B cell (primary cell): Measurements from ENCODE around the gene NLRP10. TPM values are rescaled to one million over a fixed set of nuclear protein-coding genes. Genes with fewer than 3 reads are reported as not detected.

Experiments used
- ATAC-seq: fragments of 200-7000 bp; cut with Tn5 transposase; one replicate; pipeline ENCODE4 v1.10.0; 2021; ENCODE audit warnings: low read depth, mild to moderate bottlenecking, moderate number of reproducible peaks, moderate library complexity
- CTCF ChIA-PET: fragments of 350-600 bp; sonication (Branson Sonifier 250); formaldehyde crosslinking; loops from one replicate; lab custom pipeline; 2021; ENCODE audit warnings: antibody characterized with exemption, inconsistent platforms; lab: Charles Lee
- POLR2A ChIA-PET: fragments of 350-600 bp; sonication (Branson Sonifier 250); formaldehyde crosslinking; loops from one replicate; lab custom pipeline; 2021; ENCODE audit warnings: antibody characterized with exemption; lab: Charles Lee
- DNase-seq: peaks from one replicate; pipeline ENCODE4 v3.0.0; 2013
- H2AFZ ChIP-seq: 2 replicates; pipeline ENCODE4 v1.6.1; 2012; ENCODE audit warnings: mild to moderate bottlenecking, low read depth, low read length; ENCODE audit not compliant: insufficient read depth, poor library complexity, severe bottlenecking
- H3K27ac ChIP-seq, 2 donors: 1 replicate in 1 of 2; 2 replicates in 1 of 2; pipeline ENCODE4 v1.5.1; 2012 to 2013; ENCODE audit warnings: low read length in 2 of 2, mild to moderate bottlenecking in 2 of 2, moderate library complexity in 1 of 2
- H3K27me3 ChIP-seq, 4 experiments: fragments of 200-600 bp in 1 of 4; sonication (generic) in 1 of 4; replicated peaks in 1 of 4; 1 replicate in 2 of 4; 2 replicates in 2 of 4; pipeline versions ENCODE4 v1.6.1 to v1.7.0; 2013 to 2016; ENCODE audit warnings: low read length in 3 of 4, mild to moderate bottlenecking in 2 of 4, mixed read lengths in 1 of 4, moderate library complexity in 1 of 4; ENCODE audit not compliant: insufficient read depth in 4 of 4, control insufficient read depth in 3 of 4; ENCODE audit errors: control extremely low read depth in 1 of 4
- H3K36me3 ChIP-seq, 2 experiments: replicated peaks in 1 of 2; 1 replicate in 1 of 2; 2 replicates in 1 of 2; pipeline versions ENCODE4 v1.6.1 to v1.7.1; 2013; ENCODE audit warnings: low read length in 1 of 2; ENCODE audit not compliant: insufficient read depth in 2 of 2, control insufficient read depth in 1 of 2; ENCODE audit errors: control extremely low read depth in 1 of 2, extremely low read depth in 1 of 2
- H3K4me1 ChIP-seq, 2 donors: fragments of 200-600 bp in 1 of 2; sonication (generic) in 1 of 2; 1 replicate in 1 of 2; 2 replicates in 1 of 2; pipeline versions ENCODE4 v1.5.1 to v1.6.1; 2013 to 2017; ENCODE audit warnings: low read length in 2 of 2; ENCODE audit not compliant: control insufficient read depth in 2 of 2, insufficient read depth in 2 of 2
- H3K4me2 ChIP-seq: replicated peaks from 2 replicates; pipeline ENCODE3; 2012; ENCODE audit warnings: mild to moderate bottlenecking, low read depth, low read length; ENCODE audit not compliant: poor library complexity, severe bottlenecking
- H3K4me3 ChIP-seq, 5 experiments: fragments of 200-600 bp in 1 of 5; sonication (generic) in 1 of 5; 1 replicate in 3 of 5; 2 replicates in 2 of 5; pipeline versions ENCODE4 v1.5.1 to v1.7.0; 2011 to 2016; ENCODE audit warnings: low read length in 4 of 5, mild to moderate bottlenecking in 4 of 5, low read depth in 2 of 5, control low read depth in 1 of 5, moderate library complexity in 1 of 5; ENCODE audit not compliant: insufficient read depth in 1 of 5; ENCODE audit errors: control extremely low read depth in 1 of 5, extremely low read depth in 1 of 5
- H3K79me2 ChIP-seq: fragments of 200-600 bp; sonication (generic); one replicate; pipeline ENCODE4 v1.6.0; 2016; ENCODE audit warnings: low read length; ENCODE audit not compliant: control insufficient read depth, insufficient read depth
- H3K9ac ChIP-seq: fragments of 200-600 bp; sonication (generic); 2 replicates; pipeline ENCODE4 v1.6.1; 2017; ENCODE audit warnings: mild to moderate bottlenecking, low read length, moderate library complexity
- H3K9me3 ChIP-seq, 3 donors: one replicate each; pipeline versions ENCODE4 v1.6.1 to v1.7.1; 2013; ENCODE audit warnings: low read length in 2 of 3; ENCODE audit not compliant: control insufficient read depth in 2 of 3, insufficient read depth in 1 of 3; ENCODE audit errors: control extremely low read depth in 1 of 3
- H4K20me1 ChIP-seq: 2 replicates; pipeline ENCODE4 v1.6.0; 2012; ENCODE audit warnings: mild to moderate bottlenecking, low read length; ENCODE audit not compliant: insufficient read depth, control insufficient read depth, poor library complexity, severe bottlenecking
- H3K27ac Mint-ChIP-seq: one replicate; pipeline ENCODE4 v1.8.0; 2021; ENCODE audit warnings: mixed read lengths
- H3K27me3 Mint-ChIP-seq: one replicate; pipeline ENCODE4 v1.8.0; 2021; ENCODE audit warnings: mixed read lengths
- H3K4me1 Mint-ChIP-seq: one replicate; pipeline ENCODE4 v1.8.0; 2021; ENCODE audit warnings: mixed read lengths
- H3K4me3 Mint-ChIP-seq: one replicate; pipeline ENCODE4 v1.8.0; 2021; ENCODE audit warnings: mixed read lengths
- H3K9me3 Mint-ChIP-seq: one replicate; pipeline ENCODE4 v1.8.0; 2022; ENCODE audit warnings: mixed read lengths; ENCODE audit not compliant: insufficient read depth
- EZH2 ChIP-seq: IDR thresholded peaks from 2 replicates; pipeline ENCODE4 v1.6.1; 2012; ENCODE audit warnings: borderline replicate concordance, low read depth, mild to moderate bottlenecking, moderate library complexity, low read length; ENCODE audit not compliant: insufficient read depth, poor library complexity, severe bottlenecking
- WGBS: methylation state at CpG from one replicate; pipeline ENCODE4 v1.1.5; 2013; ENCODE audit warnings: missing lambda C conversion rate; ENCODE audit not compliant: insufficient coverage; 5-methylcytosine and 5-hydroxymethylcytosine counted together
- intact Hi-C: fragments of 100-400 bp; cut with micrococcal nuclease; formaldehyde crosslinking; loops from one replicate; pipeline ENCODE4 v1.10.0; 2022
- polyA plus RNA-seq: library from polyadenylated mRNA; depleted of rRNA; stranded (reverse); fragments of >200 nt; gene quantifications from 2 replicates; pipeline ENCODE4 v1.2.3, GENCODE V29; 2012
- total RNA-seq, 2 donors: library from RNA; stranded (reverse); fragments of 120-200 nt in 1 of 2; gene quantifications; 1 replicate in 1 of 2; 2 replicates in 1 of 2; pipeline versions ENCODE4 v1.2.3 to v1.2.4, GENCODE V29; 2013 to 2022
- TF ChIP-seq, protein P1 (sequence below): fragments of 200-600 bp; IDR thresholded peaks from one replicate; pipeline ENCODE4 v1.8.0; 2022; ENCODE audit warnings: antibody characterized with exemption, mild to moderate bottlenecking

Gene NLRP10
- total and polyA plus RNA-seq, 2 donors (not counting 1 experiment from before 2014, with no cell fraction given) = not detected

DNA sequence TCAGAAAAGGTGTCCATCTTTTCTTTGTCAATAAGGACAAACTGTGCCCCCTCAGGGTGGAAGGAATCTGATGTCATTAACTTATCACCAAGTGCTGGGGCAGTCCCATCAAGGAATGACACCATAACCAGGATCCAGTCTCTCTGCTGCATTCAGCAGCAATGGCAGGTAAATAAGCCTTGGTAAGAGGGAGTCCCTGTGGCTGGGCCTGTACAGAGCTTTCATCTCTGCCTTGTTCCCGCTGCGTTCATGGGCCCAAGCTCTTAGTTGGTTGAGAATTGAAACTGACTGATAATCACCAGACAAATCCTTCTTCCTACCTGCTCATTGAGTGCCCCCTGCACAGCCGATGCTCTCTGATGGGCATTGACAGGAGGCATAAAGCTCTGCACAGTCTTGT is 44.6 kb upstream of the NLRP10 start:
- WGBS = 93% methylated on average over 1 of the region's 3 CpGs
- H3K4me2 ChIP-seq = no peak overlapping the region
- ATAC-seq = no peak
- Mint-ChIP-seq H3K27ac (no peak overlapping the region), H3K4me1 (no peaks in the 10 kb centered on the region), H3K9me3 (no peaks in the 10 kb centered on the region), H3K4me3 (no peak overlapping the region), H3K27me3 (peaks cover 25% of the 10 kb centered on the region)
- no peak overlapping the region for H3K4me3 ChIP-seq
- TF ChIP-seq, protein P1, sequence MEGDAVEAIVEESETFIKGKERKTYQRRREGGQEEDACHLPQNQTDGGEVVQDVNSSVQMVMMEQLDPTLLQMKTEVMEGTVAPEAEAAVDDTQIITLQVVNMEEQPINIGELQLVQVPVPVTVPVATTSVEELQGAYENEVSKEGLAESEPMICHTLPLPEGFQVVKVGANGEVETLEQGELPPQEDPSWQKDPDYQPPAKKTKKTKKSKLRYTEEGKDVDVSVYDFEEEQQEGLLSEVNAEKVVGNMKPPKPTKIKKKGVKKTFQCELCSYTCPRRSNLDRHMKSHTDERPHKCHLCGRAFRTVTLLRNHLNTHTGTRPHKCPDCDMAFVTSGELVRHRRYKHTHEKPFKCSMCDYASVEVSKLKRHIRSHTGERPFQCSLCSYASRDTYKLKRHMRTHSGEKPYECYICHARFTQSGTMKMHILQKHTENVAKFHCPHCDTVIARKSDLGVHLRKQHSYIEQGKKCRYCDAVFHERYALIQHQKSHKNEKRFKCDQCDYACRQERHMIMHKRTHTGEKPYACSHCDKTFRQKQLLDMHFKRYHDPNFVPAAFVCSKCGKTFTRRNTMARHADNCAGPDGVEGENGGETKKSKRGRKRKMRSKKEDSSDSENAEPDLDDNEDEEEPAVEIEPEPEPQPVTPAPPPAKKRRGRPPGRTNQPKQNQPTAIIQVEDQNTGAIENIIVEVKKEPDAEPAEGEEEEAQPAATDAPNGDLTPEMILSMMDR = no peak
- no peak for TF ChIP-seq EZH2
- ChIA-PET CTCF (interaction anchor here (7.6 kb wide), 1 partner anchor 89 kb away, joined by 121 read pairs; no protein-coding TSS in a partner anchor), POLR2A (no interaction called here)
- H3K27me3 ChIP-seq = peaks cover 0 to 6% (median 0%) of the 10 kb centered on the region in 4 experiments
- no peak overlapping the region for H3K9ac ChIP-seq
- no peaks in the 10 kb centered on the region for H4K20me1 ChIP-seq
- no peaks in the 10 kb centered on the region for H3K9me3 ChIP-seq
- H3K4me1 ChIP-seq = no peaks in the 10 kb centered on the region
- H3K27ac ChIP-seq = no peak overlapping the region
- DNase-seq = no peak
- intact Hi-C loops = no loop called here
- no peaks in the 10 kb centered on the region for H3K79me2 ChIP-seq
- no peaks in the 10 kb centered on the region for H3K36me3 ChIP-seq
- no peak overlapping the region for H2AFZ ChIP-seq

DNA sequence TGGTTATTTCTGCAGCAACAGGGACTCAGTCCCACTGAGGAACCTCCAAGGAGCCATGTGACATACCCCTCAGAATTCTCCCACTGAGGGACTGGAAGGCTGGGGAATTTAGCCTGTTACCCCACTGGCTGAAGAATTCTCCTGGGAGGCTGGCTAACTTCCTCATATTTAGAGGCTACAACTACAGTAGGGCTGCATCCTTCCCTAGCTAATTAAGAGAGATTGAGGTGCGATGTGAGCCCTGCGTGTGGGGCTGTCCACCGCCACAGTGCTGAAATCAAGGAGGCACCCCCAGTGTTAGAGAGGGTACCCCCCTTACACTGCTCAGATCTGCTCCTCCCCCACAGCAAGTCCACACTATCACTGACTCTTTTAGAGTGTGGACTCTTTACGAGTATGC is 43.0 kb upstream of the NLRP10 start:
- no peak overlapping the region for H3K9ac ChIP-seq
- H3K27me3 ChIP-seq = peaks cover 0 to 2% (median 0%) of the 10 kb centered on the region in 4 experiments
- H4K20me1 ChIP-seq = no peaks in the 10 kb centered on the region
- WGBS = no CpG with 5 or more reads among the region's 4 CpGs
- intact Hi-C loops = no loop called here
- H3K4me1 ChIP-seq = no peaks in the 10 kb centered on the region
- no peaks in the 10 kb centered on the region for H3K9me3 ChIP-seq
- H3K36me3 ChIP-seq = no peaks in the 10 kb centered on the region
- ATAC-seq (no peak), DNase-seq (no peak)
- no peak overlapping the region for H3K4me2 ChIP-seq
- H2AFZ ChIP-seq = no peak overlapping the region
- no peak overlapping the region for H3K4me3 ChIP-seq
- no peaks in the 10 kb centered on the region for H3K9me3 Mint-ChIP-seq
- H3K27ac ChIP-seq = no peak overlapping the region
- H3K27ac Mint-ChIP-seq = no peak overlapping the region
- no peaks in the 10 kb centered on the region for H3K4me1 Mint-ChIP-seq
- peaks cover 19% of the 10 kb centered on the region for H3K27me3 Mint-ChIP-seq
- TF ChIP-seq EZH2 = no peak
- TF ChIP-seq, protein P1 = no peak
- no peak overlapping the region for H3K4me3 Mint-ChIP-seq
- no peaks in the 10 kb centered on the region for H3K79me2 ChIP-seq
- POLR2A ChIA-PET = no interaction called here
- CTCF ChIA-PET = interaction anchor here (1.1 to 7.6 kb wide), 2 partner anchors 90 to 559 kb away, joined by 4 to 121 read pairs; no protein-coding TSS in a partner anchor
